ENCODE data around the gene ZBTB16. TPM values are rescaled to one million over a fixed set of nuclear protein-coding genes. Genes with fewer than 3 reads are reported as not detected.

The ZBTB16 gene
- total RNA-seq, 1 donor from 2014 or later = 39.4 TPM

DNA sequence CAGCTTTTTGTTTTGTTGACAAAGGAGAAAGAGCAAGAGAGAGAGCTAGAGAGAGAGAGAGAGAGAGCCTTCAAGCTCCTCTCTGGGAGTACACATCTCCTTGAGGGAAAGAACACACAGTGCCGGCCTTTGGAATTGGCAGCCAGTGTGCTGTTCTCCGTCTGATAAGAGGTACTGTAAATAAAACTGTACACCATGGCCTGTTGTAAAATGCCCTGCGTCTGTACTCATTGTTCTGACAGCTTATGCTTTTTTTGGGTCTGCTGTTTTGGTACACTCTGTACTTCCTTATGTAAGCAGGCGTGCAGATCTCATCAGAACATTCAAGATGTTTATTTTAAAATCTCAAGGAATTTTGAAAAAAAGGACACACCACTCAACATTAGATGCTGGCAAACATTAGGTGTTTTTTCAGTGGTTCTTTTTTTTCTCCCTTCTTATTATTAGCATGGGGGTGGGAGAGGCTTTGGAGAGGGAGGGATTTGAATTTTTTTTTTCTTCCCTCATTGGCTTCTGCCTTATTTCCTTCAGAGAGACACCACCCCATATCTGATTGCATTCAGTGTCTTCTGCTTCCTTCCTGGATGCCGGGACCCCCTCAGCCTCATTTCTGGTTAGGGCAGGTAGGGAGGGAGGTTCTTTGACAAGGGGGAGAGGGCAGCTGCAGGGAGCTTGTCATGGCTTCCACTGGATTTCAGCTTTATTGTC, 119.9 kb downstream of the ZBTB16 start:
- H3K4me1 Mint-ChIP-seq = peaks cover 52% of the 10 kb centered on the region
- TF ChIP-seq, protein P1, sequence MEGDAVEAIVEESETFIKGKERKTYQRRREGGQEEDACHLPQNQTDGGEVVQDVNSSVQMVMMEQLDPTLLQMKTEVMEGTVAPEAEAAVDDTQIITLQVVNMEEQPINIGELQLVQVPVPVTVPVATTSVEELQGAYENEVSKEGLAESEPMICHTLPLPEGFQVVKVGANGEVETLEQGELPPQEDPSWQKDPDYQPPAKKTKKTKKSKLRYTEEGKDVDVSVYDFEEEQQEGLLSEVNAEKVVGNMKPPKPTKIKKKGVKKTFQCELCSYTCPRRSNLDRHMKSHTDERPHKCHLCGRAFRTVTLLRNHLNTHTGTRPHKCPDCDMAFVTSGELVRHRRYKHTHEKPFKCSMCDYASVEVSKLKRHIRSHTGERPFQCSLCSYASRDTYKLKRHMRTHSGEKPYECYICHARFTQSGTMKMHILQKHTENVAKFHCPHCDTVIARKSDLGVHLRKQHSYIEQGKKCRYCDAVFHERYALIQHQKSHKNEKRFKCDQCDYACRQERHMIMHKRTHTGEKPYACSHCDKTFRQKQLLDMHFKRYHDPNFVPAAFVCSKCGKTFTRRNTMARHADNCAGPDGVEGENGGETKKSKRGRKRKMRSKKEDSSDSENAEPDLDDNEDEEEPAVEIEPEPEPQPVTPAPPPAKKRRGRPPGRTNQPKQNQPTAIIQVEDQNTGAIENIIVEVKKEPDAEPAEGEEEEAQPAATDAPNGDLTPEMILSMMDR (conservative IDR thresholded peaks at IDR 0.05) = no peak
- H3K36me3 Mint-ChIP-seq (ENCODE audit: low read depth) = peaks cover 5% of the 10 kb centered on the region
- H3K27me3 Mint-ChIP-seq (ENCODE audit: low read depth) = no peaks in the 10 kb centered on the region
- H3K4me3 Mint-ChIP-seq = no peak overlapping the region
- H3K9me3 Mint-ChIP-seq = peaks cover 3% of the 10 kb centered on the region
- no peak for DNase-seq (ENCODE audit: low read depth, low spot score)
- H3K27ac Mint-ChIP-seq (ENCODE audit: unreplicated experiment) = no peak overlapping the region

DNA sequence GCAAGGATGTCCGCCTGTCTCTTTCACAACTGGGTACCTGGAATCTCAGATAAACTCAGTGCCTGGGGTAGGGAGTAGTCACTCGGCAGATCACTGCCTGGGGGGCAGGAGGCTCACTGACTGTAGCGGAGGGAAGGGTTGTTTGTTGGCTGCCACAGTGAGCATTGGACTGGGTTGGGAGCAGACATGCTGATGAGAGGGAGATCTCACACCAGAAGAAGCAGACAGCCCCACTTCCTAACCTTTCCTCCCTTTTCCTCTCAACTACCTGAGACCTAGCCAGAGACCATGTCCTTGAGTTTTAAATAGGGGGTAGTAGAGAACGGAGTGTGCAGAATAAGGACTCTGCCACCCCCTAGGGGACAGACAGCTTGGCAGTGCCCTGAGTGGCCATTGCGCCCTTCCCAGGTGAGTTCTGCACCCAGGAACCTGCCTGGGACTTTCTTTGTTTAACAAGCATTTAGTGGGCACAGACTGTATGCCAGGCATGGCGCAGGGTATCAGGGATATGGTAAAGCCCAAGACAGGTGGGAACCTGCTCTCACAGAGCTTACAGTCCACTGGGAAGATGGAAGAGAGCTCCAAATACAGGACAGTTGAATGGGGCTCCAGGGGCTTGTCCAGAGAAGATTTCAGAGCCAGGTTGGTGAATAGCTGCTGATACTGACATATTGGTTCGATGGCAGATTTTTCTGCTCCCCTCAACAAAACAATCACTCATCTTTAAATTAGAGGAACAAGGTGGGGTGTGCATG, 121.0 kb downstream of the ZBTB16 start:
- DNase-seq (ENCODE audit: low read depth, low spot score) = no peak
- Mint-ChIP-seq H3K9me3 (peaks cover 3% of the 10 kb centered on the region), H3K27me3 (ENCODE audit: low read depth) (no peaks in the 10 kb centered on the region), H3K4me1 (peaks cover 56% of the 10 kb centered on the region), H3K4me3 (no peak overlapping the region), H3K36me3 (ENCODE audit: low read depth) (peaks cover 5% of the 10 kb centered on the region), H3K27ac (ENCODE audit: unreplicated experiment) (no peak overlapping the region)
- TF ChIP-seq, protein P1 (conservative IDR thresholded peaks at IDR 0.05) = peak; percentile 33

DNA sequence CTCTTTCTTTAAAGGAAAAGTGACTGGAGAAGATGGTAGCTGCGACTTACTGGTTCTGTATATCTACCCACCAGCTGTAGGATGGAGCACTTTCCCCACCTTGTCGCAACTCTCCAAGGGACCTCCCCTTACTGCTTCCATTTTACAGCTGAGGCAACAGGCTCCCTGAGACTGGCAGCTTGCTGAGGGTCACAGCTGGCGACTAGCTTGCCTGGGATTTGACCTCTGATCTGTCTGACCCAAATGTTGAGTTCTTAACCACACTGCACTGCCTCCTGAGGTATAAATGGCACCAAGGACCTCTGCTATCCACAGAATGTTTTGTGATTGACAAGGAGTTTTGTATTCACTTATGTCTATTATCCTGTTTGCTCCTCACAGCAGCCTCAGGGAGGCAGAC, 121.7 kb downstream of the ZBTB16 start:
- Mint-ChIP-seq H3K27me3 (ENCODE audit: low read depth) (no peaks in the 10 kb centered on the region), H3K4me1 (peaks cover 57% of the 10 kb centered on the region), H3K36me3 (ENCODE audit: low read depth) (peaks cover 9% of the 10 kb centered on the region), H3K9me3 (peaks cover 3% of the 10 kb centered on the region), H3K4me3 (no peak overlapping the region), H3K27ac (ENCODE audit: unreplicated experiment) (peak overlapping the region; percentile 31)
- TF ChIP-seq, protein P1 (conservative IDR thresholded peaks at IDR 0.05) = no peak
- DNase-seq (ENCODE audit: low read depth, low spot score) = no peak

DNA sequence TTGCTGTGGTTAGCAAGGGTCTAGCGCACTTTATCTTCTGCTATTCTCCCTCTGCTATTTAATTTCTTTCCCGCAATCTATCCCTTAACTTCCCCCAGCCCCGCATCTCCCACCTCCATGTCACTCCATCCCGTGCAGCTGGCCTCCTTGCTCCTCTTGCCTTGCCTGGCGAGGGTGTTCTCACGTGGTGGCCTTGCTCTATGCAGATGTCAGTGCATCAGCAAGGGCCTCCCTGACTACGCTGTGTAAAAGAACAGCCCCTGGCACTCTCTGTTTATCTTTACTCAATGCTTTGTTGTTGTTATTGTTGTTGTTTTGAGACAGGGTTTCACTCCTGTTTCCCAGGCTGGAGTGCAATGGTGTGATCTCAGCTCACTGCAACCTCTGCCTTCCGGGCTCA, 122.2 kb downstream of the ZBTB16 start:
- H3K36me3 Mint-ChIP-seq (ENCODE audit: low read depth) = peaks cover 12% of the 10 kb centered on the region
- H3K9me3 Mint-ChIP-seq = peaks cover 3% of the 10 kb centered on the region
- peak overlapping the region; percentile 31 for H3K27ac Mint-ChIP-seq (ENCODE audit: unreplicated experiment)
- no peaks in the 10 kb centered on the region for H3K27me3 Mint-ChIP-seq (ENCODE audit: low read depth)
- TF ChIP-seq, protein P1 (conservative IDR thresholded peaks at IDR 0.05) = no peak
- H3K4me1 Mint-ChIP-seq = peaks cover 57% of the 10 kb centered on the region
- no peak overlapping the region for H3K4me3 Mint-ChIP-seq
- DNase-seq (ENCODE audit: low read depth, low spot score) = no peak

DNA sequence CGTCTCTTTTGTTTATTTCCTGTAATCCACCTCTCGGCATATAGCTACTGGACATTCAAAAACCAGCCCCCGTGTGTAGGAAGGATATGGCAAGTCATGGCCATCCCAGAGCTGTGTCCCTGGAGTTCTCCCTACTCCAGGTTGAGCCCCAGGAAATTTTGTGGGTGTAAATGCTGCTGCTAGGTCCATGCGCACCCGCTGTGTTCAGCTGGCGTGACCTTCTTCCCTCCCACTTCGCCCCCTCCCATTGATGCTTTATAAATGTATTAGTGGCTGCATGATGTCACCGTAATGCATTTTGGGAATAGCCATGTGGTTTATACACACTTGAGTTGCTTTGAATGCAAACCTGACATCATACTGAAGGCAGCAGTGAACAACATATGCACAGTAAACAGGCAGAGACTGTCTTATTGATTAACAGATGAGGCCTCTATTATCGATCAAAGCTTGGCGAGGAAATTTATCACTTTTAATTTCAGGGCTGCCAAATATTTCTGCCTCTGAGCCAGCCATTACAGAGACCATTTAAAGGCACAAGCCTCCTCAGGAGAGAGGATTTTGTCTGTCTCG, 123.0 kb downstream of the ZBTB16 start:
- Mint-ChIP-seq H3K9me3 (peaks cover 3% of the 10 kb centered on the region), H3K4me1 (peaks cover 57% of the 10 kb centered on the region), H3K27me3 (ENCODE audit: low read depth) (no peaks in the 10 kb centered on the region), H3K27ac (ENCODE audit: unreplicated experiment) (peak overlapping the region; percentile 99), H3K36me3 (ENCODE audit: low read depth) (peaks cover 20% of the 10 kb centered on the region), H3K4me3 (peak overlapping the region; percentile 63)
- DNase-seq (ENCODE audit: low read depth, low spot score) = no peak
- TF ChIP-seq, protein P1 (conservative IDR thresholded peaks at IDR 0.05) = no peak
